Right renal cortex interstitium (tissue), 3 donors: Measurements from ENCODE around the gene PRMT5. TPM values are rescaled to one million over a fixed set of nuclear protein-coding genes. Genes with fewer than 3 reads are reported as not detected.
"Not testable (repeated sequence)": the region's sequence is repeated elsewhere in the genome, so short reads cannot be mapped to it uniquely, and the experiment has no call there.

Source experiments
- DNase-seq, 3 donors: peaks; one replicate each; pipeline ENCODE4 v3.0.0-alpha.2; 2013; ENCODE audit warnings: low read depth in 3 of 3, low spot score in 2 of 3
- polyA plus RNA-seq, 3 donors: library from polyadenylated mRNA; unstranded; fragments of 120-200 nt; gene quantifications; one replicate each; pipeline ENCODE4 v1.2.1, GENCODE V29; 2013; ENCODE audit not compliant: insufficient read length in 3 of 3

PRMT5 gene
- polyA plus RNA-seq, 3 donors: 150 to 165 (median 163) TPM

DNA sequence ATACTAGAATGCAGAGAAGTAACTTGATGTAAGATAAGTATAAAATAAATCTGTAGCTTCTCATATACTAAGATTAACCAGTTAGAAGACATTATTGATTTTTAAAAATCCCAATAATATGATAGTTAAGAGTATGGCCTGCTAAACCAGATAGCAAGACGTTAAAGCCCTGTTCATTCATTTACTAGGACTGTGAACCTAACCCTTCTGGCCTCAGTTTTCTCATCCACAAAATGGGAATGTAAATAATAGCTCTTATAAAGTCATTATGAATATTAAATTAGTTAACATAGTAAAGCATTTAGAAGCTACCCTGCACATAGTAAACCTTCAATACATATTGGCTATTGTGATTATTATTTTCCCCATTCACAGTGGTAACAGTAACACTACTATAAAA, 6.0 kb upstream of the PRMT5 start:
- no peak for DNase-seq

GRCh38 chr14:22932146-22932545, 3.0 kb upstream of the PRMT5 start:
- DNase-seq: no peak

DNA sequence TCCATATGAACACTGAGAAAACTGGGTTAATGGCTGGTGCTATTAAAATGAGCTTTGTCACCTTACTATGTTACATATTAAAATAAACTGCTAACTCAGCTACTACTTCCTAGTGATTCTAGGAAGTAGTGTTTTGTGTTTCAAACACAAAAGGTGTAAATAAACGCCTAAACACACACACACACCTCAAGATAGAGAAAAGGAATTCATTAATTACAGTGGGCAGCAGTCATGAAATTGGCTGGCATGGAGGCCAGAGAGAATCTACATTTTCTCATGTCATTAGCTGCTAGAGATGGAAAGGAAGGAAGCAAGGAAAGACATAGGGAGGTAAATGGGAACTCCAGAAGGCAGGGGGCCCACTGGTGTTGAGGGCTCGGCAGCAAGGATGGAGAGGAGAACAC, 787 bp upstream of the PRMT5 start:
- peak in 1 of 3 donors; percentile 50 for DNase-seq

DNA sequence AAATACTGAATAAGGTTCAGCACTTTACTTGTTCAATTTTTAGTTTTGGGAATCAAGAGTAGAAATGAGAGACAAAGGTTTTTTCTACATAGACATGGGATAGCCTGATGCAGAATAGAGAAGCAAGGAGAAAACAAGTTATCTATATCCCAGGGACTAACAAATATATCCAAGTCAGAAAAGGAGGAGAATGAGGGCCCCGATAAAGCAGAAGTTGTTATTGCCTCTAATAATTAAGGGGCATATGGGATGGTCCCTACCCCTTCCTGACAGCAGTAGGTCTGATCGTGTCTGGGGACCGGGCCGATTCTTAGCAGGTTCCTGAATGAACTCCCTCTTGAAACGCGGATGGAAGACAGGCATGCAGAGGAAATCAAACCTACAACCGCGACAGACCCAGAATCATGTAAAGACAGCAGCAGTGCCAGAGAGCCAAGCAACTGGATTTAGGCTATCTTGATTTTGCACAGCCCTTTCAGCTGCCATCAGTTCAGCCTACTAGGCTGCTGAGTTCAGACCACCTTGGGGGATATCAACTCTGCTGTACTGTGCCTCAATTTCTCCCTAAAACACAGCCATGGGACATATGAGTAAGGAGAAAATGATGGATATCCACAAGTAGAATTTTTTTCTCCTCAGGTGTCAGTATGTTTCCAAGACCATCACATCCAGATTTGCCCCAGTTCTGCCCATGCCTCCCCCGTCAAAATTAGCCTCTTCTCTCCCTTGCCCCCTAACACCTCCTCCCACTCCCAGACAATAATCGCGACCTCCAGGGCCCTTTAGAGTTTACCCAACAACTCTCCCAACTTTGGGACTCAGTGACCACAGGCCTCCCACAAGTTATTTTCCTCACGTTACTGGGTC, 706 bp downstream of the PRMT5 start:
- no peak for DNase-seq

GRCh38 chr14:22926316-22926715, 2.9 kb downstream of the PRMT5 start:
- no peak for DNase-seq

DNA sequence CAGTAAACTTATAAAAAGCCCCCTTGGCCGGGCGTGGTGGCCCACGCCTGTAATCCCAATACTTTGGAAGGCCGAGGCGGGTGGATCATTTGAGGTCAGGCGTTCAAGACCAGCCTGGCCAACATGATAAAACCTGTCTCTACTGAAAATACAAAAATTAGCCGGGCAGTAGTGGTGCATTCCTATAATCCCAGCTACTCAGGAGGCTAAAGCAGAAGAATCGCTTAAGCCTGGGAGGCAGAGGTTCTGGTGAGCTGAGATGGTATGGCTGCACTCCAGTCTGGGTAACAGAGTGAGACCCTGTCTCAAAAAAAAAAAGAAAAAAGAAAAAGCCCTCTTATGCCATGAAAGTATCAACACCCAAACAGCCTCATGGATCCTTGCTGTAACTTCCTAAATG, 3.7 kb downstream of the PRMT5 start:
- no peak for DNase-seq

GRCh38 chr14:22923746-22924145, 5.4 kb downstream of the PRMT5 start:
- no peak for DNase-seq

- no peak for DNase-seq
Measured at GRCh38 chr14:22922294-22922693, 6.9 kb downstream of the PRMT5 start.

DNA sequence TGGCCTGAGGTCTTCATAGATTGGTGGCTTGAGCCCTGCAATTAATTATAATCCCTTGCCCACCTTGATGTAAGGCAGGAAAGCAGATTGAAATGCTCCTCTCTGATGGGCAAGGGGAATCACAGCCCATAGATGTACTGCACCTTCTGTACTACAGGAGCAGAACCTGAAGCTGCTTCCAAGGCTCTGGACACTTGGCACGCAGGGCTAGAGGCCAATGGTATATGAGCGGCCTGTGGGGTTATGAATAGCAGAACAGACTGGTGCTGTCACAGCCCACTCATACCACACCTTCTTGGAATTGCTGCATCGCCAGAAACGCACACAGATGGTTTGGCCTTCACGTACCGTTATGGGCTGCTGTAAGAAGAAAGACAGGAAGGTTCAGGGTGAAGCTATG, 8.5 kb downstream of the PRMT5 start:
- no peak for DNase-seq

DNA sequence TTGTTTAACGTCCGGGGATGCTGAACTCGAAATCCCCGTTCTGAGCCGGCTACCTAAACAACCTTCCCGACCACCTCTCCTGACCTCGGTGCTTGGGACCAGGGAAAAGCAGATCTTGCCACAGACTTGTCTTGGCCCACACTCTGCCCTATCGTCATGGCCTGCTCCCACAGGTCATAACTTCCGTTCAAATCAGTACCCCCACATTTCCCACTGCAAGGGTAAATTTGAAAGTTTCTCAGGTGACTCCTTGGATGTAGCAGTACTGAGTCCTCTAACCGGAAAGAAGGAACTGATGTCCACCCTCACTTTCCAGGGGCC, 9.6 kb downstream of the PRMT5 start:
- no peak for DNase-seq

- DNase-seq: peak; percentile 100
Measured at GRCh38 chr14:22918804-22919600, 10.2 kb downstream of the PRMT5 start, which contains the start of gene RBM23. RBM23 (minus strand) TSS chr14:22919149.

- DNase-seq: no peak
Measured at GRCh38 chr14:22915886-22916521, 13.2 kb downstream of the PRMT5 start.

- DNase-seq: not testable (repeated sequence)
Measured at GRCh38 chr14:22914836-22915235, 14.3 kb downstream of the PRMT5 start.

DNA sequence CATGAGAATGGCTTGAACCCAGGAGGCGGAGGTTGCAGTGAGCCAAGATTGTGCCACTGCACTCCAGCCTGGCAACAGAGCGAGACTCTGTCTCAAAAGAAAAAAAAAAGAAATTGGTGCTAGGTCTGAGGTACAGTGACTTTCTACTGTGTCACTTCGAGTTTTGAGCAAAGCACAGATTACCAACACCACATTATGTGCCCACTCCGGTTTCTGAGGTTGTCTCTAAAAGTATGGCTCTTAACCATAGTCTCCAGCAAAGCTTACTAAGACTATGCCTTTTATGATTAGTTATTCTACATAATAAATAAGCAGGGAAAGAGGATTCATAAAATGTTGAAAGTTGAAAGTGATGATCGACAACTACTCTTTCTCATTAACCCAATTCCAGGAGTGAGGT, 18.3 kb downstream of the PRMT5 start:
- no peak for DNase-seq

DNA sequence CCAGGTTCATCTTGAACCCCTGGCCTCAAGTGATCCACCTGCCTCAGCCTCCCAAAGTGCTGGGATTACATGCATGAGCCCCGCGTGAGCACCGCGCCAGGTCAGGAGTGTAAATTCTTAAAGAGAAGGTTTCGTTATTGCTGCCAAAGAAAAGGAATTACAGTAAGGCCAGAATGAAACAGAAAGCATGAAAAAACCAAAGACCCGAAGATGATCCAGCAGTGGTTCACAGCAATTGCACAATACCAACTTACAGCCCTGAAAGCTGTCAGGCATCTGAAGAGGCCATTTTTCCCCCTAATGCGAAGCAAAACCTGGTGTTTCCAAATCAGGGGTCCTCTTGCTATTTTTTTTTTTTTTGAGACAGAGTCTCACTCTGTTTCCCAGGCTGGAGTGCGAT, 20.6 kb downstream of the PRMT5 start:
- no peak for DNase-seq

GRCh38 chr14:22907429-22907828, 21.7 kb downstream of the PRMT5 start:
- DNase-seq: no peak

GRCh38 chr14:22906073-22906472, 23.1 kb downstream of the PRMT5 start:
- DNase-seq: no peak

- DNase-seq: no peak
Measured at GRCh38 chr14:22905627-22906026, 23.5 kb downstream of the PRMT5 start.

DNA sequence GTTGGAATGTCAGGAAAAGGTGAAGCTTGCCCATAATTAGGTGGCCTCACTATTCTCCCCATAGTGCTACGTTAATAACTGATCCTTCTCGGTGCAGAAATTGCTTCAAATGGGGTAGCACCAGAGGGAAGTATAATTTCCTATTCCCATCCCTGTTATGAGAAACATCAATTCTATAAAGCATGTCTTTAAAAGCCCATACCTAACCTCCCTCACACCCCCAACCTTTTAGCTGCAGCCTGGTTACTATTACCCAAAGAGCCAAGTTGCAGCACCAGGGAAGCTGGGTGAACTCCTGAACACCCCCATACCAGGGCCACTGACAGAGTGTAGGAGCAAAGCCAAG, 25.5 kb downstream of the PRMT5 start:
- DNase-seq: no peak

DNA sequence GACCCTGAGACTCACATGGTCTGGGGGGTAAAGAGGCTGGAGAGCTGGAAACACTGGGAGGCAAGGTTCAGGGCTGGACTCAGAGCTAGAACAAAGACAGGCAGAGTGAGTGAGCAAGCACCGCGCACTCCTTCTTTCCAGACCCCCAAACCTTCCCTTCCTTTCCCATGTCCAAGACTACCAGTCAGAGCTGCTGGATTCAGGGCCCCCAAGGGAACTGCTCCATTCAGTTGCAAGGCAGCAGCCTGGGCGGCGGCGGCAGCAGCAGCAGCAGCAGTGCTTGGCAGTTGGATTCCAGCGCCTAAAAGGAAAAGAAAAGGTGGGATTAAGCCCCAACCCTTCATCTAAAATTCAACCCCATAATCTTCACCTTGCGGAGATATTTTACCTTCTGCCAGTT, 27.4 kb downstream of the PRMT5 start:
- DNase-seq: no peak

GRCh38 chr14:22900081-22900799, 28.9 kb downstream of the PRMT5 start:
- no peak for DNase-seq
